SK-N-SH treated with all-trans-retinoic acid at 6 μM for 48 hours (cell line): ENCODE measurements around the gene EXOC7.

ENCODE experiments used
- ARNTL ChIP-seq: fragments of 450-650 bp; formaldehyde crosslinking; IDR thresholded peaks from 2 replicates; pipeline ENCODE4 v1.5.0; 2020; ENCODE audit warnings: low read depth, mild to moderate bottlenecking, moderate library complexity, borderline replicate concordance
- CREB5 ChIP-seq: fragments of 250-450 bp; sonication (Bioruptor Pico); IDR thresholded peaks from 2 replicates; pipeline ENCODE4 v1.5.1; 2020; ENCODE audit warnings: low read depth, mild to moderate bottlenecking, moderate library complexity
- CSDC2 ChIP-seq: fragments of 250-450 bp; sonication (Bioruptor Pico); IDR thresholded peaks from 2 replicates; pipeline ENCODE4 v1.5.0; 2020; ENCODE audit warnings: mild to moderate bottlenecking, moderate library complexity
- ESRRG ChIP-seq: fragments of 250-450 bp; sonication (Bioruptor Pico); IDR thresholded peaks from 2 replicates; pipeline ENCODE4 v1.6.1; 2021; ENCODE audit warnings: mild to moderate bottlenecking
- PPARA ChIP-seq: fragments of 250-450 bp; sonication (Bioruptor Pico); IDR thresholded peaks from 2 replicates; pipeline ENCODE4 v1.5.0; 2020; ENCODE audit warnings: mild to moderate bottlenecking, borderline replicate concordance
- RARB ChIP-seq: fragments of 250-450 bp; sonication (Bioruptor Pico); IDR thresholded peaks from 2 replicates; pipeline ENCODE4 v1.8.0; 2021; ENCODE audit warnings: mild to moderate bottlenecking, moderate library complexity
- SNAI2 ChIP-seq: fragments of 250-450 bp; sonication (Bioruptor Pico); IDR thresholded peaks from 2 replicates; pipeline ENCODE4 v1.5.0; 2020; ENCODE audit warnings: mild to moderate bottlenecking, moderate library complexity
- TOX ChIP-seq: fragments of 250-450 bp; sonication (Bioruptor Pico); IDR thresholded peaks from 2 replicates; pipeline ENCODE4 v1.8.0; 2021; ENCODE audit warnings: mild to moderate bottlenecking, moderate library complexity, borderline replicate concordance
- ZFP3 ChIP-seq: fragments of 250-450 bp; sonication (Bioruptor Pico); IDR thresholded peaks from 2 replicates; pipeline ENCODE4 v1.5.0; 2020; ENCODE audit warnings: mild to moderate bottlenecking, moderate library complexity
- ZFP30 ChIP-seq: fragments of 450-650 bp; formaldehyde crosslinking; IDR thresholded peaks from 2 replicates; pipeline ENCODE4 v1.5.0; 2022; ENCODE audit warnings: mild to moderate bottlenecking, moderate library complexity
- ZNF70 ChIP-seq: fragments of 450-650 bp; formaldehyde crosslinking; IDR thresholded peaks from 2 replicates; pipeline ENCODE4 v1.5.0; 2020; ENCODE audit warnings: mild to moderate bottlenecking, moderate library complexity
- ZNF8 ChIP-seq: fragments of 450-650 bp; formaldehyde crosslinking; IDR thresholded peaks from 2 replicates; pipeline ENCODE4 v1.5.0; 2020; ENCODE audit warnings: mild to moderate bottlenecking, moderate library complexity
- TF ChIP-seq, protein P1 (sequence below): fragments of 250-450 bp; sonication (Bioruptor Pico); IDR thresholded peaks from 2 replicates; pipeline ENCODE4 v1.5.0; 2020; ENCODE audit warnings: mild to moderate bottlenecking, moderate library complexity

GRCh38 chr17:76123191-76123499, 19.6 kb upstream of the EXOC7 start:
- TF ChIP-seq PPARA (no peak), TOX (no peak), ZNF8 (CRISPR knock-in tag) (no peak), ESRRG (CRISPR knock-in tag) (no peak), ARNTL (no peak), ZFP3 (CRISPR knock-in tag) (no peak), CREB5 (CRISPR knock-in tag) (no peak), ZNF70 (CRISPR knock-in tag) (no peak), ZFP30 (CRISPR knock-in tag) (no peak), CSDC2 (CRISPR knock-in tag) (no peak), SNAI2 (CRISPR knock-in tag) (no peak), RARB (no peak)
- TF ChIP-seq, protein P1, sequence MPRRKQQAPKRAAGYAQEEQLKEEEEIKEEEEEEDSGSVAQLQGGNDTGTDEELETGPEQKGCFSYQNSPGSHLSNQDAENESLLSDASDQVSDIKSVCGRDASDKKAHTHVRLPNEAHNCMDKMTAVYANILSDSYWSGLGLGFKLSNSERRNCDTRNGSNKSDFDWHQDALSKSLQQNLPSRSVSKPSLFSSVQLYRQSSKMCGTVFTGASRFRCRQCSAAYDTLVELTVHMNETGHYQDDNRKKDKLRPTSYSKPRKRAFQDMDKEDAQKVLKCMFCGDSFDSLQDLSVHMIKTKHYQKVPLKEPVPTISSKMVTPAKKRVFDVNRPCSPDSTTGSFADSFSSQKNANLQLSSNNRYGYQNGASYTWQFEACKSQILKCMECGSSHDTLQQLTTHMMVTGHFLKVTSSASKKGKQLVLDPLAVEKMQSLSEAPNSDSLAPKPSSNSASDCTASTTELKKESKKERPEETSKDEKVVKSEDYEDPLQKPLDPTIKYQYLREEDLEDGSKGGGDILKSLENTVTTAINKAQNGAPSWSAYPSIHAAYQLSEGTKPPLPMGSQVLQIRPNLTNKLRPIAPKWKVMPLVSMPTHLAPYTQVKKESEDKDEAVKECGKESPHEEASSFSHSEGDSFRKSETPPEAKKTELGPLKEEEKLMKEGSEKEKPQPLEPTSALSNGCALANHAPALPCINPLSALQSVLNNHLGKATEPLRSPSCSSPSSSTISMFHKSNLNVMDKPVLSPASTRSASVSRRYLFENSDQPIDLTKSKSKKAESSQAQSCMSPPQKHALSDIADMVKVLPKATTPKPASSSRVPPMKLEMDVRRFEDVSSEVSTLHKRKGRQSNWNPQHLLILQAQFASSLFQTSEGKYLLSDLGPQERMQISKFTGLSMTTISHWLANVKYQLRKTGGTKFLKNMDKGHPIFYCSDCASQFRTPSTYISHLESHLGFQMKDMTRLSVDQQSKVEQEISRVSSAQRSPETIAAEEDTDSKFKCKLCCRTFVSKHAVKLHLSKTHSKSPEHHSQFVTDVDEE (CRISPR knock-in tag) = no peak
